HepG2 (cell line): ENCODE measurements around the gene SOX11. TPM values are rescaled to one million over a fixed set of nuclear protein-coding genes. Genes with fewer than 3 reads are reported as not detected.

Experiments used
- ATAC-seq: fragments of 200-7000 bp; cut with Tn5 transposase; 3 replicates; pipeline ENCODE4 v1.9.1; 2020; ENCODE audit warnings: mild to moderate bottlenecking, moderate library complexity
- BruUV-seq: library from RNA; stranded (reverse); fragments of 400-500 nt; replicated peaks from 2 replicates; lab custom pipeline; 2021; lab: Mats Ljungman, UMichigan
- CTCF ChIA-PET: fragments of 300-600 bp; formaldehyde crosslinking; extraction: SDS; loops from one replicate; lab custom pipeline; 2021; ENCODE audit warnings: low total read pairs, inconsistent platforms, low intra/inter-chr PET ratio; lab: Yijun Ruan, JAX
- POLR2A ChIA-PET: fragments of 350-600 bp; sonication (Branson Sonifier 250); formaldehyde crosslinking; loops from one replicate; lab custom pipeline; 2020; ENCODE audit warnings: antibody characterized with exemption, inconsistent platforms; lab: Yijun Ruan, JAX
- DNase-seq: peaks from one replicate; pipeline ENCODE4 v3.0.0-alpha.2; 2015; ENCODE audit warnings: low spot score
- FAIRE-seq: peaks from 3 replicates; lab custom pipeline; 2011; peaks lifted over from hg19 to GRCh38; lab: Jason Lieb, UNC
- H2AFZ ChIP-seq: one replicate; pipeline ENCODE4 v1.6.1; 2011; ENCODE audit warnings: low read length, inconsistent platforms
- H3K27ac ChIP-seq: fragments of 300-600 bp; 3 replicates; pipeline ENCODE4 v1.8.0; 2011; ENCODE audit warnings: mixed run types, mild to moderate bottlenecking, mixed read lengths, low read length, inconsistent platforms; ENCODE audit not compliant: insufficient read depth; ENCODE audit errors: extremely low read length
- H3K27me3 ChIP-seq, 2 experiments: fragments of 200-600 bp in 1 of 2; 2 replicates in 1 of 2; 3 replicates in 1 of 2; pipeline versions ENCODE4 v1.6.0 to v1.8.0; 2011; ENCODE audit warnings: low read length in 2 of 2, mild to moderate bottlenecking in 2 of 2, moderate library complexity in 2 of 2, inconsistent platforms in 1 of 2; ENCODE audit not compliant: insufficient read depth in 2 of 2, control insufficient read depth in 1 of 2
- H3K36me3 ChIP-seq, 2 experiments: fragments of 200-600 bp in 1 of 2; replicated peaks in 1 of 2; 2 replicates in 1 of 2; 3 replicates in 1 of 2; pipeline versions ENCODE4 v1.5.1 to v1.8.0; 2011; ENCODE audit warnings: low read length in 2 of 2, inconsistent platforms in 1 of 2; ENCODE audit not compliant: insufficient read depth in 2 of 2, control insufficient read depth in 1 of 2
- H3K4me1 ChIP-seq: 2 replicates; pipeline ENCODE4 v1.5.1; 2012; ENCODE audit warnings: low read length, inconsistent platforms; ENCODE audit not compliant: insufficient read depth
- H3K4me2 ChIP-seq: 2 replicates; pipeline ENCODE4 v1.6.0; 2011; ENCODE audit warnings: low read depth, low read length, inconsistent platforms
- H3K4me3 ChIP-seq, 3 experiments: fragments of 200-600 bp in 1 of 3; sonication (generic), shearing (Covaris generic) in 1 of 3; replicated peaks in 1 of 3; 2 replicates each; pipeline ENCODE4 v1.5.1; 2011 to 2016; ENCODE audit warnings: low read length in 3 of 3, inconsistent platforms in 2 of 3, low read depth in 2 of 3, mild to moderate bottlenecking in 2 of 3, control low read depth in 1 of 3, mixed read lengths in 1 of 3; ENCODE audit not compliant: insufficient read depth in 1 of 3
- H3K79me2 ChIP-seq: one replicate; pipeline ENCODE4 v1.6.1; 2011; ENCODE audit warnings: low read length, inconsistent platforms; ENCODE audit not compliant: insufficient read depth
- H3K9ac ChIP-seq: 2 replicates; pipeline ENCODE4 v1.6.0; 2011; ENCODE audit warnings: mild to moderate bottlenecking, low read depth, low read length, inconsistent platforms; ENCODE audit not compliant: insufficient read depth
- H3K9me3 ChIP-seq: 2 replicates; pipeline ENCODE4 v1.5.1; 2012; ENCODE audit warnings: mild to moderate bottlenecking, low read length
- H4K20me1 ChIP-seq: 2 replicates; pipeline ENCODE4 v1.6.0; 2011; ENCODE audit warnings: inconsistent platforms, mild to moderate bottlenecking, low read length, moderate library complexity; ENCODE audit not compliant: insufficient read depth
- CEBPB ChIP-seq: IDR thresholded peaks from 2 replicates; pipeline ENCODE4 v1.6.1; 2011; ENCODE audit warnings: low read depth, low read length, improper control_type of control experiment, borderline replicate concordance
- FOXJ3 ChIP-seq: sonication (generic); formaldehyde crosslinking; IDR thresholded peaks from 2 replicates; pipeline ENCODE4 v1.4.0; 2020; ENCODE audit warnings: missing genetic modification reagents, mild to moderate bottlenecking, borderline replicate concordance
- FOXM1 ChIP-seq: sonication (generic); formaldehyde crosslinking; IDR thresholded peaks from 2 replicates; pipeline ENCODE4 v1.5.0; 2020; ENCODE audit warnings: missing genetic modification reagents
- KLF16 ChIP-seq, 2 experiments: sonication (generic) in 1 of 2; formaldehyde crosslinking in 1 of 2; IDR thresholded peaks; 2 replicates each; pipeline versions ENCODE4 v1.6.1 to v1.8.0; 2016 to 2023; ENCODE audit warnings: missing genetic modification reagents in 2 of 2, missing compliant biosample characterization in 1 of 2
- PTBP1 ChIP-seq: fragments of 200-400 bp; formaldehyde crosslinking; IDR thresholded peaks from 2 replicates; pipeline ENCODE4 v1.6.1; 2018; ENCODE audit warnings: low read length, low read depth; ENCODE audit not compliant: poor library complexity, severe bottlenecking
- ZNF230 ChIP-seq: sonication (generic); formaldehyde crosslinking; IDR thresholded peaks from 2 replicates; pipeline ENCODE4 v1.4.0; 2020; ENCODE audit warnings: mild to moderate bottlenecking, missing genetic modification reagents
- ZNF329 ChIP-seq: sonication (generic); formaldehyde crosslinking; IDR thresholded peaks from 2 replicates; pipeline ENCODE4 v1.9.0; 2021; ENCODE audit warnings: low read depth, mild to moderate bottlenecking, missing genetic modification reagents
- ZNF720 ChIP-seq: sonication (generic); formaldehyde crosslinking; IDR thresholded peaks from 2 replicates; pipeline ENCODE4 v1.4.0; 2020; ENCODE audit warnings: missing genetic modification reagents
- ZNF883 ChIP-seq: sonication (generic); formaldehyde crosslinking; IDR thresholded peaks from 2 replicates; pipeline ENCODE4 v1.5.1; 2020; ENCODE audit warnings: mild to moderate bottlenecking, missing genetic modification reagents; ENCODE audit errors: not compliant biosample characterization
- WGBS: methylation state at CpG from one replicate; pipeline ENCODE4 v1.1.6; 2017; ENCODE audit warnings: low lambda C conversion rate; 5-methylcytosine and 5-hydroxymethylcytosine counted together
- in situ Hi-C: cut with HindIII; loops from 2 replicates; pipeline ENCODE4 v1.10.0; 2017; ENCODE audit warnings: low pct_unique_long_range_greater_than_20kb; ENCODE audit not compliant: extremely low pct_ligation_motif_present
- intact Hi-C: fragments of 100-400 bp; cut with micrococcal nuclease; formaldehyde crosslinking; loops from one replicate; pipeline ENCODE4 v1.10.0; 2022; ENCODE audit not compliant: unreplicated experiment
- polyA plus RNA-seq, 8 experiments: library from polyadenylated mRNA; depleted of rRNA in 3 of 8; stranded (reverse) in 7 of 8; unstranded in 1 of 8; fragments of >200 nt; fragmentation: Illumina TruSeq in 4 of 8; extraction: Trizol in 4 of 8; gene quantifications; 2 replicates each; pipeline versions ENCODE4 v1.2.1 to v1.2.3, GENCODE V29; 2011 to 2016; ENCODE audit warnings: low read depth in 4 of 8, missing spikeins in 1 of 8, mixed read lengths in 1 of 8; ENCODE audit not compliant: insufficient read depth in 1 of 8
- total RNA-seq, 5 experiments: library from RNA; depleted of rRNA; stranded (reverse); fragments of >200 nt; fragmentation: Illumina TruSeq; extraction: Trizol; gene quantifications; 2 replicates each; pipeline ENCODE4 v1.2.3, GENCODE V29; 2016; ENCODE audit warnings: low read depth in 1 of 5
- TF ChIP-seq, protein P1 (sequence below): fragments of 450-650 bp; IDR thresholded peaks from 2 replicates; pipeline ENCODE4 v1.6.1; 2017
- TF ChIP-seq, protein P2 (sequence below): sonication (generic); formaldehyde crosslinking; IDR thresholded peaks from 2 replicates; pipeline ENCODE4 v1.4.0; 2020; ENCODE audit warnings: missing genetic modification reagents, borderline replicate concordance
- TF ChIP-seq, protein P3 (sequence below): sonication (generic); formaldehyde crosslinking; IDR thresholded peaks from 2 replicates; pipeline ENCODE4 v1.4.0; 2020; ENCODE audit warnings: mild to moderate bottlenecking, low read depth, missing genetic modification reagents
- TF ChIP-seq, protein P4 (sequence below): sonication (generic); formaldehyde crosslinking; IDR thresholded peaks from 2 replicates; pipeline ENCODE4 v1.4.0; 2020; ENCODE audit warnings: missing genetic modification reagents

The SOX11 gene
- total and polyA plus RNA-seq, 2 of the 13 experiments (the other 11 are each of a cell fraction or from before 2014, with no cell fraction given) = not detected

DNA sequence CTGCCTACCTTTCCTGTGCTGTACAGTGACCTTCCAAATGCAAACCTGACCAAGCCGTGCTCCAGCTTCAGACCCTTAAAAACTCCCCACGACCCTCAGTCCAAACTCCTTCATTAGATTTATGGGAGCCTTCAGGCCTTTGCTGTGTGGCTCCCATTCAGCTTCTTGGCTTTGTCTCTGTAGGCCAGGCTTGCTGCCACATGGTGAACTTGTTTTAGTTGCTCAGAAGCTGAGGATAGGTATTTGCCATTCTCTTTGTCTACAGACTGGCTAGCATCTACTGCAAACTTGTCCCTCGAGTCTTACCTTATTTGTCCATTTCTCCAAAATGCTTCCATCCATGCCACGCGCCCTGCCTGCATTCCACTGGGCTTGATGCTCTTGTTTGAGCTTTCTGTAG lies 49.1 kb downstream of the SOX11 start:
- Histone ChIP-seq H3K27ac (no peak overlapping the region), H3K9ac (no peak overlapping the region), H3K4me1 (no peaks in the 10 kb centered on the region)
- POLR2A ChIA-PET = no interaction called here
- TF ChIP-seq CEBPB = no peak
- TF ChIP-seq KLF16 (CRISPR knock-in tag; IDR thresholded peaks at IDR 0.05) = no peak
- TF ChIP-seq, protein P1, sequence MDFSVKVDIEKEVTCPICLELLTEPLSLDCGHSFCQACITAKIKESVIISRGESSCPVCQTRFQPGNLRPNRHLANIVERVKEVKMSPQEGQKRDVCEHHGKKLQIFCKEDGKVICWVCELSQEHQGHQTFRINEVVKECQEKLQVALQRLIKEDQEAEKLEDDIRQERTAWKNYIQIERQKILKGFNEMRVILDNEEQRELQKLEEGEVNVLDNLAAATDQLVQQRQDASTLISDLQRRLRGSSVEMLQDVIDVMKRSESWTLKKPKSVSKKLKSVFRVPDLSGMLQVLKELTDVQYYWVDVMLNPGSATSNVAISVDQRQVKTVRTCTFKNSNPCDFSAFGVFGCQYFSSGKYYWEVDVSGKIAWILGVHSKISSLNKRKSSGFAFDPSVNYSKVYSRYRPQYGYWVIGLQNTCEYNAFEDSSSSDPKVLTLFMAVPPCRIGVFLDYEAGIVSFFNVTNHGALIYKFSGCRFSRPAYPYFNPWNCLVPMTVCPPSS = no peak
- TF ChIP-seq PTBP1 = no peak
- TF ChIP-seq FOXJ3 = no peak
- no peak for TF ChIP-seq ZNF329 (CRISPR knock-in tag)
- TF ChIP-seq ZNF230 (CRISPR knock-in tag) = no peak
- no peak for TF ChIP-seq ZNF720 (CRISPR knock-in tag)
- TF ChIP-seq, protein P2, sequence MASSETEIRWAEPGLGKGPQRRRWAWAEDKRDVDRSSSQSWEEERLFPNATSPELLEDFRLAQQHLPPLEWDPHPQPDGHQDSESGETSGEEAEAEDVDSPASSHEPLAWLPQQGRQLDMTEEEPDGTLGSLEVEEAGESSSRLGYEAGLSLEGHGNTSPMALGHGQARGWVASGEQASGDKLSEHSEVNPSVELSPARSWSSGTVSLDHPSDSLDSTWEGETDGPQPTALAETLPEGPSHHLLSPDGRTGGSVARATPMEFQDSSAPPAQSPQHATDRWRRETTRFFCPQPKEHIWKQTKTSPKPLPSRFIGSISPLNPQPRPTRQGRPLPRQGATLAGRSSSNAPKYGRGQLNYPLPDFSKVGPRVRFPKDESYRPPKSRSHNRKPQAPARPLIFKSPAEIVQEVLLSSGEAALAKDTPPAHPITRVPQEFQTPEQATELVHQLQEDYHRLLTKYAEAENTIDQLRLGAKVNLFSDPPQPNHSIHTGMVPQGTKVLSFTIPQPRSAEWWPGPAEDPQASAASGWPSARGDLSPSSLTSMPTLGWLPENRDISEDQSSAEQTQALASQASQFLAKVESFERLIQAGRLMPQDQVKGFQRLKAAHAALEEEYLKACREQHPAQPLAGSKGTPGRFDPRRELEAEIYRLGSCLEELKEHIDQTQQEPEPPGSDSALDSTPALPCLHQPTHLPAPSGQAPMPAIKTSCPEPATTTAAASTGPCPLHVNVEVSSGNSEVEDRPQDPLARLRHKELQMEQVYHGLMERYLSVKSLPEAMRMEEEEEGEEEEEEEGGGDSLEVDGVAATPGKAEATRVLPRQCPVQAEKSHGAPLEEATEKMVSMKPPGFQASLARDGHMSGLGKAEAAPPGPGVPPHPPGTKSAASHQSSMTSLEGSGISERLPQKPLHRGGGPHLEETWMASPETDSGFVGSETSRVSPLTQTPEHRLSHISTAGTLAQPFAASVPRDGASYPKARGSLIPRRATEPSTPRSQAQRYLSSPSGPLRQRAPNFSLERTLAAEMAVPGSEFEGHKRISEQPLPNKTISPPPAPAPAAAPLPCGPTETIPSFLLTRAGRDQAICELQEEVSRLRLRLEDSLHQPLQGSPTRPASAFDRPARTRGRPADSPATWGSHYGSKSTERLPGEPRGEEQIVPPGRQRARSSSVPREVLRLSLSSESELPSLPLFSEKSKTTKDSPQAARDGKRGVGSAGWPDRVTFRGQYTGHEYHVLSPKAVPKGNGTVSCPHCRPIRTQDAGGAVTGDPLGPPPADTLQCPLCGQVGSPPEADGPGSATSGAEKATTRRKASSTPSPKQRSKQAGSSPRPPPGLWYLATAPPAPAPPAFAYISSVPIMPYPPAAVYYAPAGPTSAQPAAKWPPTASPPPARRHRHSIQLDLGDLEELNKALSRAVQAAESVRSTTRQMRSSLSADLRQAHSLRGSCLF (CRISPR knock-in tag) = no peak
- TF ChIP-seq, protein P3, sequence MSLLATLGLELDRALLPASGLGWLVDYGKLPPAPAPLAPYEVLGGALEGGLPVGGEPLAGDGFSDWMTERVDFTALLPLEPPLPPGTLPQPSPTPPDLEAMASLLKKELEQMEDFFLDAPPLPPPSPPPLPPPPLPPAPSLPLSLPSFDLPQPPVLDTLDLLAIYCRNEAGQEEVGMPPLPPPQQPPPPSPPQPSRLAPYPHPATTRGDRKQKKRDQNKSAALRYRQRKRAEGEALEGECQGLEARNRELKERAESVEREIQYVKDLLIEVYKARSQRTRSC (CRISPR knock-in tag) = no peak
- TF ChIP-seq ZNF883 (CRISPR knock-in tag) = no peak
- TF ChIP-seq, protein P4, sequence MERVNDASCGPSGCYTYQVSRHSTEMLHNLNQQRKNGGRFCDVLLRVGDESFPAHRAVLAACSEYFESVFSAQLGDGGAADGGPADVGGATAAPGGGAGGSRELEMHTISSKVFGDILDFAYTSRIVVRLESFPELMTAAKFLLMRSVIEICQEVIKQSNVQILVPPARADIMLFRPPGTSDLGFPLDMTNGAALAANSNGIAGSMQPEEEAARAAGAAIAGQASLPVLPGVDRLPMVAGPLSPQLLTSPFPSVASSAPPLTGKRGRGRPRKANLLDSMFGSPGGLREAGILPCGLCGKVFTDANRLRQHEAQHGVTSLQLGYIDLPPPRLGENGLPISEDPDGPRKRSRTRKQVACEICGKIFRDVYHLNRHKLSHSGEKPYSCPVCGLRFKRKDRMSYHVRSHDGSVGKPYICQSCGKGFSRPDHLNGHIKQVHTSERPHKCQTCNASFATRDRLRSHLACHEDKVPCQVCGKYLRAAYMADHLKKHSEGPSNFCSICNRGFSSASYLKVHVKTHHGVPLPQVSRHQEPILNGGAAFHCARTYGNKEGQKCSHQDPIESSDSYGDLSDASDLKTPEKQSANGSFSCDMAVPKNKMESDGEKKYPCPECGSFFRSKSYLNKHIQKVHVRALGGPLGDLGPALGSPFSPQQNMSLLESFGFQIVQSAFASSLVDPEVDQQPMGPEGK (CRISPR knock-in tag) = no peak
- no peak for TF ChIP-seq FOXM1 (CRISPR knock-in tag)
- TF ChIP-seq, all 625 proteins: peak for 0
- intact Hi-C loops = no loop called here
- FAIRE-seq (no peak), DNase-seq (no peak), ATAC-seq (no peak)
- Histone ChIP-seq H3K27me3 (peaks cover 0 to 5% of the 10 kb centered on the region in 2 experiments; a peak in 1 of 5 replicates), H3K36me3 (no peaks in the 10 kb centered on the region), H2AFZ (no peak overlapping the region), H3K79me2 (no peaks in the 10 kb centered on the region), H3K4me3 (no peak overlapping the region), H3K9me3 (no peaks in the 10 kb centered on the region), H4K20me1 (no peaks in the 10 kb centered on the region), H3K4me2 (no peak overlapping the region)
- BruUV-seq = no TSS peak
- 3% methylated on average over 5 of the region's 5 CpGs for WGBS
- in situ Hi-C loops = no loop called here
- CTCF ChIA-PET = no interaction called here
